Stimulated activated naive CD8-positive, alpha-beta T cell treated with anti-CD3 and anti-CD28 coated beads, Interleukin-15, amount 100 ng/mL, for 72 hours (primary cell): ENCODE data around the gene HSPB7.
A peak's percentile ranks its signal among the peaks of the same experiment; 100 is the strongest.
"Not testable (repeated sequence)": the region's sequence is repeated elsewhere in the genome, so short reads cannot be mapped to it uniquely, and the experiment has no call there.

Experiments
- ATAC-seq: fragments of 150-1000 bp; cut with Tn5 transposase; 2 replicates; pipeline ENCODE4 v1.10.0; 2021; ENCODE audit warnings: mild to moderate bottlenecking, moderate library complexity
- DNase-seq, 2 donors: peaks; one replicate each; pipeline ENCODE4 v3.0.0; 2021 to 2022
- H3K27ac Mint-ChIP-seq, 2 donors: one replicate each; pipeline ENCODE4 v1.8.0; 2022; ENCODE audit warnings: mild to moderate bottlenecking in 2 of 2, mixed read lengths in 2 of 2, moderate library complexity in 2 of 2
- H3K27me3 Mint-ChIP-seq: one replicate; pipeline ENCODE4 v1.8.0; 2022; ENCODE audit warnings: mixed read lengths
- H3K4me1 Mint-ChIP-seq: one replicate; pipeline ENCODE4 v1.8.0; 2022; ENCODE audit warnings: mild to moderate bottlenecking, mixed read lengths
- H3K4me3 Mint-ChIP-seq, 2 donors: one replicate each; pipeline ENCODE4 v1.8.0; 2022; ENCODE audit warnings: mild to moderate bottlenecking in 2 of 2, mixed read lengths in 2 of 2, moderate library complexity in 1 of 2
- H3K9me3 Mint-ChIP-seq, 2 donors: one replicate each; pipeline ENCODE4 v1.8.0; 2022; ENCODE audit warnings: mixed read lengths in 2 of 2

HSPB7 gene

DNA sequence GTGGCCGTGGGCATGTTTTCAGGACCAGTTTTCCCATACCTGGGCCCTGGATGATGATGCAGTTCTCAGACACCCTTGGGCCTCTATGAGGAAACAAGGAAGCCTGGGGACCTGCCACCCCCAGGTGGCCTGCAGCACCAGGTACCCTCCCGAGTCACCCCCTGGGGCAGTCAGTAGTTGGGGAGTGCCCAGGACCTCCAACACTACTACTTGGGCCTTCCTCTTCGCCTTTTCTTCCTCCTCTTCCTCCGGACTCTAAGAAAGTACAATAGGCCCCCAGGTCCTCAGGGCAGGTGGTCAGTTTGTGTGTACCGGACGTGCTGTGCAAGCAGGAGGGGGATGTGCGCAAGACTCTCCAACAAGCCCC, 25.7 kb downstream of the HSPB7 start:
- ATAC-seq, result no peak
- Mint-ChIP-seq H3K27ac (peak overlapping the region in 1 of 2 donors; percentile 61), H3K9me3 (no peaks in the 10 kb centered on the region), H3K4me1 (no peaks in the 10 kb centered on the region), H3K4me3 (no peak overlapping the region), H3K27me3 (peaks cover 10% of the 10 kb centered on the region)
- DNase-seq, result no peak

DNA sequence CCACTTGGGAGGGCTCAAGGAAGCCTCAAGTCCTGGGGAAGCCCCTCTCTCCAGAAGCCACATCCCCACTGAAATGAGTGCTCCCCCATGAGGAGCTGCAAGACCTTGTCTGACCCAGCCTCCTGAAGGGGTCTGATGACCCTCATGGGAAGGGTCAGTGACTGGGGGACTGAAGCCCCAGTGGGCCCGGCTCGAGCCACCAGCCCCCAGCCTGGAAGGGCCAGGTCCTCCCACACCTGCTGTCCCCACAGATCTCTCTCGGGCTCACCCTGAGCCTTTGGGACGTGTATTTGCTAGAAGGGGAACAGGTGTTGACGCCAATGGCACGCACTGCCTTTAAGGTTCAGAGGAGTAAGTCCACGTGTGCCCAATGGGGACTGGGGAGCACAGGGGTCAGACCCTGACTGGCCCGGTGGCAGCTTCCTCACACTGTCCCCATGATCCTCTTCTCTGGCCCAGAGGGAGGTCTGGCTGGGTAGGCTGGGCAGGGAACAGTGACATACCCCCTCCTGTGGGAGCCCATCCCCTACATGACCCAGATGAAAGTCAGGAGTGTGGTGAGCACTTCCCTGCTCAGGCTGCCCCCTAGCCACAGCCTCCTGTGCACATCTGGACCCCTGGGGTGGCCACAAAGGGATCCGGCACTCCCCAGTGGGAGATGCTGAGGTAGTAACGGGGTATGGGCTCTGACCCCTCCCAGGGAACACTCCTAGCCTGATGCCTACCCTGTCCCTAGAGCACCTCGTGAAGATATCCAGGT, 26.2 kb downstream of the HSPB7 start:
- H3K4me1 Mint-ChIP-seq, result no peaks in the 10 kb centered on the region
- no peaks in the 10 kb centered on the region for H3K9me3 Mint-ChIP-seq
- ATAC-seq (no peak), DNase-seq (no peak)
- H3K27ac Mint-ChIP-seq, result peak overlapping the region in 1 of 2 donors; percentile 56
- peaks cover 10% of the 10 kb centered on the region for H3K27me3 Mint-ChIP-seq
- H3K4me3 Mint-ChIP-seq, result no peak overlapping the region

DNA sequence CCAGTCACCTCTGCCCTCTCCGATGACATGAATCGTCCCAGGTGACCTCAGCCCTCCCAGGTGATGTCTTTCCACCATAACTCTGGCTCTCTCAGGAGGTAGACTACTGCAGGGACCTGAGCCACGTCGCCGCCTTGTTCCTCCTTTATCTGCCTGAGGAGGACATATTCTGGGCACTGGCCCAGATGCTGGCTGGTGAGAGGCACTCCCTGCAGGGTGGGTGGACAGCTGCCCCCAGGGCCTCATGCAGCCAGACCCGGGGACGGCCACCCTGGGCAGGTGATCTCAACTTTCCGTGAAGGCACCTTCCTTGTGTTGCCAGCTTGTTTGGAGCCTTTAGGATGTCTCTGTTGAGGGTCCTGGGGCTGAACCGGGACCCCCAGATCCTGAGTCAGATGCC, 28.1 kb downstream of the HSPB7 start:
- peaks cover 12% of the 10 kb centered on the region for H3K4me1 Mint-ChIP-seq
- no peak overlapping the region for H3K4me3 Mint-ChIP-seq
- no peak overlapping the region for H3K27ac Mint-ChIP-seq
- H3K27me3 Mint-ChIP-seq, result peaks cover 10% of the 10 kb centered on the region
- ATAC-seq (no peak), DNase-seq (no peak)
- H3K9me3 Mint-ChIP-seq, result no peaks in the 10 kb centered on the region

DNA sequence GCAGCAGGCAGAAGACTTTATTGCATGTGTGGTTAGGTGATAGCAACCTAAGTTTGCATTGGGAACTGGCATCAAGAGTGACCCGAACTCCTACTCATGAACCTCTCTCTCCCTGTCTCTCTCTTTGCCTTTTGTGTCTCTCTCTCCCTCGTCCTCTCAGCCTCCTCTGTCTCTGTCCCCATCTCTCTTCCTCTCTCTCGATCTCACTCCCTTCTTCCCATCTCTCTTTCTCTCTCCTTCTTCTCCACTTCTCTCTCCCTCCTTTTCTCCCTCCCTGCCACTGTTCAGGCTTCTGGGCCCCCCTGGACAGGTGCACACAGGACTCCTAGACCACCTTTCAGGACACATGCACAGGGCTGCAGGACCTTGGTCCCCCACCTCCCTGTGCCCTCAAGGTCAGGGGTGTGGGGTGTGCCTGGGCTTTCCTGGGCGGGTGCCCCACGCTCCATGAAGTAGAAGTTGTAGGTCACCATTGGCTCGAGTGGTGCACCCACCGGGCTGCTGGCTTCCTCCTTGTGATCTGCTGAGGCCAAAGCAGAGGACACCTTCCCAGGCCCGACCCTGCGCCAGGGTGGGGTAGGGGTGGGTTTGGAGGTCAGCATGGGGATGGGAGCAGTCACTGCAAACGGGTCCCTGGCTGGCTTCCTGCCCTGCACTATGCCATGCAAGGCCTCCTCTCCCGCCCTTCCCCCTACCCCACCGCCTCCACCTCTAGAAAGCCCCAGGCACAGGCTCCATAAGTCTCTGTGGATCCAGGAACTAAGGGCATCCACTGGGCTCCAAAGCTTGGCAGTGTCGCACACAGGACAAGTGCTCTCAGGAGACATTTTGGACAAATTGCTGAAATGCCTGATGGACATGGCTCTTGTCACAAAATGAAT, 28.7 kb downstream of the HSPB7 start:
- no peaks in the 10 kb centered on the region for H3K9me3 Mint-ChIP-seq
- peaks cover 10% of the 10 kb centered on the region for H3K27me3 Mint-ChIP-seq
- peak; percentile 33 for ATAC-seq
- H3K4me1 Mint-ChIP-seq, result peaks cover 19% of the 10 kb centered on the region
- H3K4me3 Mint-ChIP-seq, result no peak overlapping the region
- DNase-seq, result no peak
- H3K27ac Mint-ChIP-seq, result no peak overlapping the region

DNA sequence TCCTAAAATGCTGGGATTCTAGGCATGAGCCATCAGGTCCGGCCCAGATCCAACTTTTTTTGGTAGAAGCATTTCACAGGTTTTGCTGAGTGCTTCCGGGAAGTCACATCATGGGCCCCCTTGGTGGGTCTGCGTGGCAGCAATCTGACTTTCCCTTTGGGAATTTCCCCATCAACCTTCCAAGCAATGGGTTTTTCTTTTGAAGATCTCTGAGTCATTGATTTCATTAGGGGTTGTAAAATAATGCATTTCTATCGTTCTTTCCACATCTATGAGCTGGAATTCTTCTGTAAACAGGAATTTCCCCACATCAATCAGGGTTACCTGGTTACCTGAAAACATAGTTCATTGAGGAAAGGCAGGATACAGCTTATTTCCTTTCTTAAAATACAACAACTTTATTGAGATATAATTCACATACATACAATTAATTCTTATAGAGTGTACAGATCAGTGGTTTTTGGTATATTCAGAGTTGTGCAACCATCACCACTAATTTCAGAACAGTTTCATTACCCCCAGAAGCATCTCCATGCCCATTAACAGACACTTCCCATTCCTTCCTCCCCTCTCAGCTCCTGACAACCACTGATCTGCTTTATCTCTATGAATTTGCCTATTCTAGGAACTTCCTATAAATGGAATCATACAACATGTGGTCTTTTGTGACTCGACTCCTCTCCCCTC, 32.1 kb downstream of the HSPB7 start:
- DNase-seq (no peak), ATAC-seq (no peak)
- Mint-ChIP-seq H3K4me1 (peaks cover 28% of the 10 kb centered on the region), H3K4me3 (peak overlapping the region in 1 of 2 donors; percentile 1), H3K9me3 (peaks cover 9 to 11% of the 10 kb centered on the region in 2 donors), H3K27me3 (peaks cover 10% of the 10 kb centered on the region), H3K27ac (no peak overlapping the region)

DNA sequence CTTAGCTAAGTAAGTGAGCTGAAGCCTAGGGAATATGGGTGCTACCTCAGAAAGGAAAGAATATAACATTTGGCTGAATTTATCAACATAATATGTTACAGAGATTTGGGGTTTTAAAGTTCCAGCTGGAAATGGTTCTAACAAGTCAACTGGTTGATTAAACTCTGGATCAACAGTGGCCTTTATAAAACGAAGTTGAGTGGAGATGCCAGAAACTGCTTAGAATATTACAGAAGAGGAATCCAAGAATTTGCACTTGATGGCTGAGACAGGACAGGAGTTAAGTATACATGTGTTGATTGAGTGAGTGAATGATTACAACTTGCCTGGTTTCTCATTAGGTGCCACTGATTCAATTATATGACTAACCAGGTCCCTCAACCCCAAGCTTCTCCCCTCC, 34.6 kb downstream of the HSPB7 start:
- Mint-ChIP-seq H3K4me3 (no peak overlapping the region), H3K9me3 (peaks cover 9 to 11% of the 10 kb centered on the region in 2 donors), H3K4me1 (peaks cover 28% of the 10 kb centered on the region), H3K27ac (no peak overlapping the region), H3K27me3 (no peaks in the 10 kb centered on the region)
- ATAC-seq (no peak), DNase-seq (no peak)

DNA sequence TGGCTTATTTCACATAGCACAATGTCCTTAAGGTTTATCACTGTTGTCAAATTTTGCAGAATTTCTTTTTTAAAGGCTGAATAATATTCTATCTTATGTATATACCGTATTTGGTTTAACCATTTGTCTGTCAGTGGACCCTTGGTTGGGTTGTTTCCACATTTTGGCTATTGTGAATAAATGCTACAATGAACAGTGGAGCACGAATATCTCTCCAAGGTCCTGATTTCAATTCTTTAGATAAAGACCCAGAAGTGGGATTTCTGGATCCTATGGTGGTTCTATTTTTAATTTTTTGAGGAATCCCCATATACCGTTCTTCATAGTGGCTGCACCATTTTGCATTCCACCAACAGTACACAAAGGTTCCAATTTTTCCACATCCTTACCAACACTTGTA, 36.2 kb downstream of the HSPB7 start:
- H3K9me3 Mint-ChIP-seq, result peaks cover 9 to 11% of the 10 kb centered on the region in 2 donors
- H3K4me1 Mint-ChIP-seq, result peaks cover 34% of the 10 kb centered on the region

DNA sequence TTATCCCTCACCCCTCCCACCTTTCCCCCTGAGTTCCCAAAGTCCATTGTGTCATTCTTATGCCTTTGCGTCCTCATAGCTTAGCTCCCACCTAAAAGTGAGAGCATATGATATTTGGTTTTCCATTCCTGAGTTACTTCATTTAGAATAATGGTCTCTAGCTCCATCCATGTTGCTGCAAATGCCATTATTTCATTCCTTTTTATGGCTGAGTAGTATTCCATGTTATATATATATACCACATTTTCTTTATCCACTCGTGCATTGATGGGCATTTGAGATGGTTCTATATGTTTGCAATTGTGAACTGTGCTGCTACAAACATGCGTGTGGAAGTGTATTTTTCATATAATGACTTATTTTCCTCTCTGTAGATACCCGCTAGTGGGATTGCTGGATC, 39.9 kb downstream of the HSPB7 start:
- H3K4me1 Mint-ChIP-seq, result peaks cover 34% of the 10 kb centered on the region
- DNase-seq, H3K9me3 Mint-ChIP-seq, H3K27me3 Mint-ChIP-seq, H3K27ac Mint-ChIP-seq, ATAC-seq, H3K4me3 Mint-ChIP-seq: not testable (repeated sequence)

More for the DNA sequence above, 36.2 kb downstream of the HSPB7 start:
- Mint-ChIP-seq H3K4me3 (no peak overlapping the region), H3K27me3 (no peaks in the 10 kb centered on the region), H3K27ac (no peak overlapping the region)
- DNase-seq (no peak), ATAC-seq (no peak)

DNA sequence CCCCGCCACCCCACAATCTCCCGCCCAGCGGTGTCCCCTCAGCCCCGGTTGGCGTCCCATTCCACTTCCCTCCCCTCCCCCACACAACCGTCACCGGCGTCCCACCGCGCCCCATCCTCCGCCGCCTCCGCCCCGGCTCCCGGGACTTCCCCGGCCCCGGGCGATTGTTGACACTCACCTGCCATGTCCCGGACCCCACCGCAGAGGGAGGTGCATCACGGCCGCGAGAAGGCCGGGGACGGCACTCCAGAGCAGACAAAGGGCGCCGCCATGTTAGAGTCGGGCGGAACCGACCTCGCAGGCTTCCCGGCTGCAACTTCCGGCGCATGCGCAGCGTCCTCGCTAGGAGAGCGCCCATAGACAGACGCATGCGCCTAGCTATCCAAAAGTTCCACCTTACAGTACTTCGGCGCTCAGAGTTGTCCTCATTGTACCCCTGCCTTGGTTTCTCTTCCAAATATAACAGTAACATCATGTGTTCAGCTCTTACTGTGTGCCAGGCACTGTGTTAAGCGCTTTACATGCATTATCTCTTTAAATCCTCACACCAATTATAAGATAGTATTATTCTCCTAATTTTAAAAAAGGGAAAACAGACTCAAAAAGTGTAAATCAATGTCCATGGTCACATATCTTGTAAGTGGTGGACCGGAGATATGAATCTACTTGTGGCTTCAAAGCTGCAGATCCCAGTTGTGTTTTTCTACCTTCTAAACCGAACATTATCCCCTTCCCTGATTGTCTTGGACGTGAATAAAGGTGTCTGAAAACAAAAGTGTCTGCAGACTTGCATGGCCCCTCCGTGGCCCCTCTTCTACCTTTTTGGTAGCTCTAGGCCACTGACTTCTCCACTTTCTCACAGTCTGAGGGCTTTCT, 41.8 kb downstream of the HSPB7 start, which contains the start of gene ZBTB17:
Gene ZBTB17 (minus strand): TSS at position 297 of the 876 bp plus-strand sequence. CDS start 27,606 bp downstream, outside the sequence.
- peak; percentile 91 for ATAC-seq
- Mint-ChIP-seq H3K4me1 (peaks cover 45% of the 10 kb centered on the region), H3K27ac (peak within 1 kb of the TSS; percentile 96 to 99), H3K27me3 (no peaks in the 10 kb centered on the region), H3K4me3 (peak within 1 kb of the TSS; percentile 91 to 97), H3K9me3 (no peaks in the 10 kb centered on the region)
- DNase-seq, result peak; percentile 96 to 97

DNA sequence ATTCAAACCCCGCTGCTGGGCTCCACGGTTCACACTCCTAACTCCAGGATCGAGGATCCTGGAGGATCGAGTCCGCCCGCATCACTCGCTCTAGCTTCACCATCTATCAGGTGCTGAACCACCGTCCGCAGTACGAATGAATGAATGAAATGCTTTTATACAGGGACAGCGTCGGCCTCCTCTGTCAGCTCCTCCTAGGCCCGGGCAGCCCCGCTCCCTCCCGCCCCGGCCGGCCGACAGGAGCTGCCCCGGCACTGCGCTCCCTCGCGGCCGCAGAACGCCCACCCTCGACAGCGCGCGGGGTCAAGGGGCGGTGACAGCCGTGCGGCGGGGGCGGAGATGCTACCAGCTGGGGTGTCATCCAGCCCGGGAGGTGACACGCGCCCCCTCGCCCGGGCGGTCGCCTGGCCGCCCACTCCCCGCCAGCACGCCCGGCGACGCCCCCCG, 42.5 kb downstream of the HSPB7 start:
- H3K4me3 Mint-ChIP-seq, result peak overlapping the region; percentile 91 to 97
- peak; percentile 82 to 84 for DNase-seq
- H3K4me1 Mint-ChIP-seq, result peaks cover 51% of the 10 kb centered on the region
- H3K27me3 Mint-ChIP-seq, result no peaks in the 10 kb centered on the region
- peak overlapping the region; percentile 86 to 87 for H3K27ac Mint-ChIP-seq
- ATAC-seq, result peak; percentile 84
- H3K9me3 Mint-ChIP-seq, result no peaks in the 10 kb centered on the region

DNA sequence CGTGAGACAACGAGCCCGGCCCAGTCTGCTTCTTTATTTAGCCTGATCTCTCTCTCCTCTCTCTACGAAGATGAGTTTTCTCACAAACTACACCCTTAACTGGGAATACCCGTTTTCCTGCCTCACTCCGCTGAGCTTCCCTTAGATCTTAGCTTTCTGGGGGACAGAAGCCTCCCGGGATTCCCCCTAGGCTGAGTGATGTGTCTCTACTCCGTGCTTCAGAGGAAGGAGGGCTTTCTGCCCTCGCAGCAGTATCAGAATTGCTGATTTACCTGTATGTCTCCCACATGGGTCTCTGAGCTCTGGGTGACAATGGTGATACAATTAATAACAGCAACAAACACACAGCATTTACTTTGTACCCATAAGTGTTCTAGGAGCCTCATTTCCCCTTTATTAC, 43.0 kb downstream of the HSPB7 start:
- peak; percentile 21 to 38 for DNase-seq
- H3K27me3 Mint-ChIP-seq, result no peaks in the 10 kb centered on the region
- H3K27ac Mint-ChIP-seq, result peak overlapping the region; percentile 86 to 87
- H3K9me3 Mint-ChIP-seq, result peaks cover 0 to 3% of the 10 kb centered on the region in 2 donors
- H3K4me1 Mint-ChIP-seq, result peaks cover 56% of the 10 kb centered on the region
- peak; percentile 45 for ATAC-seq
- H3K4me3 Mint-ChIP-seq, result peak overlapping the region; percentile 91 to 97

DNA sequence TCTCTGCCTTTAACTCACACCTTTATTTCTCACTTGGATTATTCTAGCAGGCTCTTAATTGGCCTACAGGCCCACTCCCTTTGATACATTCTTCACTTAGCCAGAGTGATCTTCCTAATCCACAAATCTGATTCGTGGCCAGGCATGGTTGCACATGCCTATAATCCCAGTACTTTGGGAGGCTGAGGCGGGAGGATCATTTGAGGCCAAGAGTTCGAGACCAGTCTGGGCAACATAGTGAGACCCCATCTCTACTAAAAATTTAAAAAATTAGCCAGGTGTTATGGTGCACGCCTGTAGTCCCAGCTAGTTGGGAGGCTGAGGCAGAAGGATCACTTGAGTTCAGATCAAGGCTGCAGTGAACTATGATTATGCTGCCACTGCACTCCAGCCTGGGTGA, 44.1 kb downstream of the HSPB7 start:
- ATAC-seq (no peak), DNase-seq (no peak)
- Mint-ChIP-seq H3K27me3 (no peaks in the 10 kb centered on the region), H3K27ac (peak overlapping the region in 1 of 2 donors; percentile 3), H3K9me3 (peaks cover 0 to 6% of the 10 kb centered on the region in 2 donors), H3K4me1 (peaks cover 63% of the 10 kb centered on the region), H3K4me3 (peak overlapping the region in 1 of 2 donors; percentile 0)

DNA sequence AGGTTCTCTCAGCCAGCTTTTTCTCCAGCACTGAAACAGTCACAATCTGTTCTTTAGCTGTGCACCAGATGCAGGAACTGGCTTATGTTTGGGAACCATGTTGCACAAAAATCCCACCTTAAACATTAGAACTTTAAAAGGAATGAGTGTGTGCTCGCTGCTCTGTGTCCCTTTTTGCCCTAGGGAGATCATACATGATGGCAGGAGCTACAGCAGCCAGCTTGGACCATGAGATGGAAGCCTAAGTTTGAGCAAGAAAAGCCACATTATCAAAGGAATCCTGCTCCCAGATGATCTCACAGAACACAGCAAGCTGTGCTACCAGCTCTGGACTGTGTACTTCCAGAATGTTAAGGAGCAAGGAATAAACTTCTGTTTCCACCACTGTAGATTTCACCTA, 45.4 kb downstream of the HSPB7 start:
- no peak for DNase-seq
- no peaks in the 10 kb centered on the region for H3K27me3 Mint-ChIP-seq
- no peak overlapping the region for H3K27ac Mint-ChIP-seq
- H3K4me1 Mint-ChIP-seq, result peaks cover 76% of the 10 kb centered on the region
- no peak for ATAC-seq
- no peak overlapping the region for H3K4me3 Mint-ChIP-seq
- peaks cover 0 to 6% of the 10 kb centered on the region in 2 donors for H3K9me3 Mint-ChIP-seq

DNA sequence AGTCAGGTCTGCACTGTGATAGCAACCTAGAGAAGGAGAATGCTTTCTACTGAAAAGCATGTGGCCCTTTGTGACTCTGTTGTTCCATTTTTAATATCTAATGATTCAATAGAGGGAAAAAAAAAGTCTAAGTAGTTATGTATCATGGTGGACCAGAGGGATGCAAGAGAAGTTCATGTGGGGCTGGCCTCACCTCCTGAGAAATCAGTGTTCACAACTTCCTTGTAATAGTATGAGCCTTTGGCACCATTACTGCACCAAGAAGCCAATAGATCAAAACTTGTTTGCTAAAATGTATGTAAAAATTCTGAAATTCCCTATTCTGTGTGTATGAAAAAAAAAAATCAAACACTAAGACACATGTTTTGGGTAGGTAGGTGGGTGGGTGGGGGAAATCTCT, 46.9 kb downstream of the HSPB7 start:
- Mint-ChIP-seq H3K4me3 (no peak overlapping the region), H3K4me1 (peaks cover 76% of the 10 kb centered on the region), H3K9me3 (peaks cover 0 to 6% of the 10 kb centered on the region in 2 donors), H3K27me3 (no peaks in the 10 kb centered on the region), H3K27ac (peak overlapping the region in 1 of 2 donors; percentile 60)
- DNase-seq (no peak), ATAC-seq (no peak)
